ENCODE data around the gene ESPN.

DNA sequence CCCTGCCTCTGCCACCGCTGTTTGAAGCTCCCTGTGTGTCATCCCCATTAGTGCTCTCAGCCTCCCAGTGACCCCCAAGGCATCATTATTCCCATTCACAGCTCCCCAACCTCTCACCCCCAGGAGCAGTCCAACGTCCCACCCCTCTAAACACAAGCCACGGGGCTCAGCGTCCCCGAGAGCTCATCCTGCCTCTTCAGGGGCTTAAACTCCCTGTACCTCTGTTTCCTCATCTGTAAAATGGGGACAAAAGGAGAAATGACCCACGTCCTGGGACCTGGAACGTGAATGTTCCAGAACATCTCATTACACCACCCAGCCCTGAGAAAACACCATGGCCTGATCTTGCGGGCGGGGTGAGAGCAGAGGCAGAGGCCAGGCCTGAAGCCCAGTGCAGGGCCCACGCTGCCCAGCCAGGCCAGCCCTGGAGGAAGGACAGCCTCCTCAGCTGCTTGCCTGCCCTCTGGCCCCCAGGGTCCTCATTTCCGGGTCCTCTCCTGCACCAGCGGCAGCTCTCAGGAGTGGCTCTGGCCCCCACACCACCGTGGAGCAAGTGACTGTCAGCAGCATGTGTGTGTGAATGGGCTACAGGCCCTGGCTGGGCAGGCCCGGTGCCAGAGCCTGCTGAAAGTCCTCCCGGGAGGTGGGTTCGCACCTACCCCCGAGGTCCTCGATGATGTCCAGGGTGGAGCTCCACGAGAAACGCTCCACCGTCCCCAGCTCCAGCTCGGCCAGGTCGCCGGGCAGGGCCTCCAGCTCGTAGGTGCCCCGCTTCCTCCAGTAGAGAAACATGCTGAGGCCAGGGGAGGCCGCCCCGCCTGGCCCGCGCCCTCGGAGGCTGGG lies 81.0 kb downstream of the ESPN start:
- TF ChIP-seq, protein P1, sequence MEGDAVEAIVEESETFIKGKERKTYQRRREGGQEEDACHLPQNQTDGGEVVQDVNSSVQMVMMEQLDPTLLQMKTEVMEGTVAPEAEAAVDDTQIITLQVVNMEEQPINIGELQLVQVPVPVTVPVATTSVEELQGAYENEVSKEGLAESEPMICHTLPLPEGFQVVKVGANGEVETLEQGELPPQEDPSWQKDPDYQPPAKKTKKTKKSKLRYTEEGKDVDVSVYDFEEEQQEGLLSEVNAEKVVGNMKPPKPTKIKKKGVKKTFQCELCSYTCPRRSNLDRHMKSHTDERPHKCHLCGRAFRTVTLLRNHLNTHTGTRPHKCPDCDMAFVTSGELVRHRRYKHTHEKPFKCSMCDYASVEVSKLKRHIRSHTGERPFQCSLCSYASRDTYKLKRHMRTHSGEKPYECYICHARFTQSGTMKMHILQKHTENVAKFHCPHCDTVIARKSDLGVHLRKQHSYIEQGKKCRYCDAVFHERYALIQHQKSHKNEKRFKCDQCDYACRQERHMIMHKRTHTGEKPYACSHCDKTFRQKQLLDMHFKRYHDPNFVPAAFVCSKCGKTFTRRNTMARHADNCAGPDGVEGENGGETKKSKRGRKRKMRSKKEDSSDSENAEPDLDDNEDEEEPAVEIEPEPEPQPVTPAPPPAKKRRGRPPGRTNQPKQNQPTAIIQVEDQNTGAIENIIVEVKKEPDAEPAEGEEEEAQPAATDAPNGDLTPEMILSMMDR (IDR thresholded peaks at IDR 0.05; ENCODE audit: borderline replicate concordance, extremely low read depth, low read length, poor library complexity, severe bottlenecking), result no peak
- no peak for TF ChIP-seq EZH2 (IDR thresholded peaks at IDR 0.05; ENCODE audit: borderline replicate concordance, low read depth, low read length, severe bottlenecking)
